GM23248 (cell line): ENCODE measurements around the gene CCDC186.
"Not testable (repeated sequence)": the region's sequence is repeated elsewhere in the genome, so short reads cannot be mapped to it uniquely, and the experiment has no call there.

ENCODE experiments used
- EZH2 ChIP-seq: fragments of 200-600 bp; sonication (generic); IDR thresholded peaks from 2 replicates; pipeline ENCODE4 v1.6.1; 2018; ENCODE audit warnings: antibody characterized with exemption, mild to moderate bottlenecking; ENCODE audit not compliant: insufficient read depth, poor library complexity, severe bottlenecking
- EZH2phosphoT487 ChIP-seq: fragments of 200-600 bp; sonication (generic); IDR thresholded peaks from 2 replicates; pipeline ENCODE4 v1.6.1; 2018; ENCODE audit warnings: antibody characterized with exemption, moderate library complexity, mild to moderate bottlenecking, low read depth; ENCODE audit not compliant: insufficient read depth

- TF ChIP-seq EZH2phosphoT487, EZH2: not testable (repeated sequence)
Observed at GRCh38 chr10:114149476-114149875, 24.5 kb downstream of the CCDC186 start.
